Measurements from ENCODE around the gene CSTF1.

The CSTF1 gene

GRCh38 chr20:56438284-56438683 is 45.8 kb downstream of the CSTF1 start:
- H3K4me3 ChIP-seq (ENCODE audit: low read length, poor library complexity, severe bottlenecking): no peak overlapping the region
- no peaks in the 10 kb centered on the region for H3F3A ChIP-seq (ENCODE audit: low read depth)
- H3K9me3 ChIP-seq (ENCODE audit: insufficient read depth, low read depth, low read length): no peaks in the 10 kb centered on the region
- H3K4me1 ChIP-seq (ENCODE audit: insufficient read depth, low read length, poor library complexity, severe bottlenecking): peaks cover 32% of the 10 kb centered on the region
- TF ChIP-seq, protein P1, sequence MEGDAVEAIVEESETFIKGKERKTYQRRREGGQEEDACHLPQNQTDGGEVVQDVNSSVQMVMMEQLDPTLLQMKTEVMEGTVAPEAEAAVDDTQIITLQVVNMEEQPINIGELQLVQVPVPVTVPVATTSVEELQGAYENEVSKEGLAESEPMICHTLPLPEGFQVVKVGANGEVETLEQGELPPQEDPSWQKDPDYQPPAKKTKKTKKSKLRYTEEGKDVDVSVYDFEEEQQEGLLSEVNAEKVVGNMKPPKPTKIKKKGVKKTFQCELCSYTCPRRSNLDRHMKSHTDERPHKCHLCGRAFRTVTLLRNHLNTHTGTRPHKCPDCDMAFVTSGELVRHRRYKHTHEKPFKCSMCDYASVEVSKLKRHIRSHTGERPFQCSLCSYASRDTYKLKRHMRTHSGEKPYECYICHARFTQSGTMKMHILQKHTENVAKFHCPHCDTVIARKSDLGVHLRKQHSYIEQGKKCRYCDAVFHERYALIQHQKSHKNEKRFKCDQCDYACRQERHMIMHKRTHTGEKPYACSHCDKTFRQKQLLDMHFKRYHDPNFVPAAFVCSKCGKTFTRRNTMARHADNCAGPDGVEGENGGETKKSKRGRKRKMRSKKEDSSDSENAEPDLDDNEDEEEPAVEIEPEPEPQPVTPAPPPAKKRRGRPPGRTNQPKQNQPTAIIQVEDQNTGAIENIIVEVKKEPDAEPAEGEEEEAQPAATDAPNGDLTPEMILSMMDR (conservative IDR thresholded peaks at IDR 0.05; ENCODE audit: low read length): no peak
- TF ChIP-seq EZH2phosphoT487 (IDR thresholded peaks at IDR 0.05; ENCODE audit: borderline replicate concordance): no peak
- H4K20me1 ChIP-seq (ENCODE audit: insufficient read depth, low read length, poor library complexity, severe bottlenecking): no peaks in the 10 kb centered on the region
- H3K9ac ChIP-seq (ENCODE audit: low read depth, low read length, poor library complexity, severe bottlenecking): no peak overlapping the region
- H3K79me2 ChIP-seq (ENCODE audit: insufficient read depth, low read length): no peaks in the 10 kb centered on the region
- no peak overlapping the region for H3K4me2 ChIP-seq (ENCODE audit: low read depth, low read length, poor library complexity, severe bottlenecking)
- no peak overlapping the region for H2AFZ ChIP-seq (ENCODE audit: low read length)
- H3K36me3 ChIP-seq (ENCODE audit: insufficient read depth, low read length): no peaks in the 10 kb centered on the region
- H3K9me2 ChIP-seq (replicated peaks; ENCODE audit: low read depth, low read length): no peaks in the 10 kb centered on the region
- H3K27me3 ChIP-seq (ENCODE audit: insufficient read depth, low read length, poor library complexity, severe bottlenecking): no peaks in the 10 kb centered on the region

DNA sequence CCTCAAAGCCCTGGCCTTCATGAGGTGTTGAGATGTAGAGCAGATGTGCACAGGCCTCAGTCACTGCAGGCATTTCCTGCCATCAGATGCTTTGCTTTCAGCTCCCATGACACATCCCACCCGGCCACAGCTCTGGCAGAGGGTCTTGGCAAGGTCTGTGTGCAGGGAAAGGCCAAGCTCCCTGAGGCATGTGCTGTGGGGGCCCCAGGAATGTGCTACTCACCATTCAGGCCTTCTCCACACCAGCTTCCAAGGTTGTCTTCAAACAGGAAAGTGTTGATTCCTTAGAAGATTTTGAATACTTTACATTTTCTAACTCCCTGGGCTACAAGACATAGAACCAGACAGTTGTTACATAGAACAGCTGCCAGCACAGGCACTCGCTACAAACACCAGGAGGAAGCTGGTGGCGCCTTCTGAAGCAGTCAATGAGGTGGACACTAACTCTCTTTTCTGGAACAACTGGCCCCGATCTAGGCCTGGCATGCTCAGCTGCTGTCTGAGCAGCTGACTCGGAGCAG is 47.4 kb downstream of the CSTF1 start:
- TF ChIP-seq, protein P1 (conservative IDR thresholded peaks at IDR 0.05; ENCODE audit: low read length): no peak
- no peak for TF ChIP-seq EZH2phosphoT487 (IDR thresholded peaks at IDR 0.05; ENCODE audit: borderline replicate concordance)
- Histone ChIP-seq H2AFZ (ENCODE audit: low read length) (no peak overlapping the region), H3K9me3 (ENCODE audit: insufficient read depth, low read depth, low read length) (no peaks in the 10 kb centered on the region), H3K27me3 (ENCODE audit: insufficient read depth, low read length, poor library complexity, severe bottlenecking) (no peaks in the 10 kb centered on the region), H3K4me3 (ENCODE audit: low read length, poor library complexity, severe bottlenecking) (peak overlapping the region; percentile 50), H3K9me2 (replicated peaks; ENCODE audit: low read depth, low read length) (no peaks in the 10 kb centered on the region), H3K9ac (ENCODE audit: low read depth, low read length, poor library complexity, severe bottlenecking) (no peak overlapping the region), H3K4me2 (ENCODE audit: low read depth, low read length, poor library complexity, severe bottlenecking) (peak overlapping the region; percentile 79), H3K79me2 (ENCODE audit: insufficient read depth, low read length) (no peaks in the 10 kb centered on the region), H4K20me1 (ENCODE audit: insufficient read depth, low read length, poor library complexity, severe bottlenecking) (no peaks in the 10 kb centered on the region), H3K36me3 (ENCODE audit: insufficient read depth, low read length) (no peaks in the 10 kb centered on the region), H3F3A (ENCODE audit: low read depth) (no peaks in the 10 kb centered on the region), H3K4me1 (ENCODE audit: insufficient read depth, low read length, poor library complexity, severe bottlenecking) (peaks cover 32% of the 10 kb centered on the region)

DNA sequence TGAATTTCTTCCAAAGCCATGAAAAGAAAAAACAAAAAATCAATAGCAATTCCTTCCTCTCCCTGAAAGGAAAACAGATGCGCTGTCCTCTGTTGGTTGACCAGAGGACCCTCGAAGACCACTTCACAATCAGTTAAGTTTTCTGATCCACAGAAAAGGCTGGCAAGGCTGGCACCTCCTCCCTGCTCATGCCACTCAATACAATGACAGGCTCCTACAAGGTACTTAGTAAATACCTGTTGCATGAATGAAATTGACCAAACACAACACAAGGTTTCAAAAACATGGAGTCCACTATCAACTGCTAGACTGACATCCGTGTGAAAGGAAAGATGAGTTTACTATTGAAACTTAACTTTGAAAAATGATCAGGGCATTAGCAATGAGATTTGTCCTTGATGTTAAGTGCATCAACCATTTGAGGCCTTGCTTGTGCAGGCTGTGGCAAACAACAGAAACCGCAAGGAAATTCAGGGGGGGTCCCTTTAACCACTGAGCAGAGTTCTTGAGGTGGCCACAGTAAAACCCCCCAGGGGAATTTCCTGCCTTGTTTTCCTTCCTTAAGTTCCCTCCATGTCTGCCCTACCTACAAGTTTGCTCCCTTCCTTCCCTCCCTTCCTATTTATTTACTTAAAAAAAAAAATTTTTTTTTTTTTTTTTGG is 48.0 kb downstream of the CSTF1 start:
- Histone ChIP-seq H3K4me1 (ENCODE audit: insufficient read depth, low read length, poor library complexity, severe bottlenecking) (peaks cover 32% of the 10 kb centered on the region), H3F3A (ENCODE audit: low read depth) (no peaks in the 10 kb centered on the region), H3K36me3 (ENCODE audit: insufficient read depth, low read length) (no peaks in the 10 kb centered on the region), H3K79me2 (ENCODE audit: insufficient read depth, low read length) (no peaks in the 10 kb centered on the region), H3K4me3 (ENCODE audit: low read length, poor library complexity, severe bottlenecking) (peak overlapping the region; percentile 50), H3K9me2 (replicated peaks; ENCODE audit: low read depth, low read length) (no peaks in the 10 kb centered on the region), H3K9ac (ENCODE audit: low read depth, low read length, poor library complexity, severe bottlenecking) (no peak overlapping the region), H3K27me3 (ENCODE audit: insufficient read depth, low read length, poor library complexity, severe bottlenecking) (no peaks in the 10 kb centered on the region), H3K4me2 (ENCODE audit: low read depth, low read length, poor library complexity, severe bottlenecking) (peak overlapping the region; percentile 79), H4K20me1 (ENCODE audit: insufficient read depth, low read length, poor library complexity, severe bottlenecking) (no peaks in the 10 kb centered on the region), H2AFZ (ENCODE audit: low read length) (no peak overlapping the region), H3K9me3 (ENCODE audit: insufficient read depth, low read depth, low read length) (no peaks in the 10 kb centered on the region)
- TF ChIP-seq, protein P1 (conservative IDR thresholded peaks at IDR 0.05; ENCODE audit: low read length): no peak
- TF ChIP-seq EZH2phosphoT487 (IDR thresholded peaks at IDR 0.05; ENCODE audit: borderline replicate concordance): peak; percentile 34; the same call in 1 of the 2 replicates
